Measurements from ENCODE around the gene SLC28A3.

Gene SLC28A3

GRCh38 chr9:84318981-84319380 is 21.6 kb downstream of the SLC28A3 start:
- no peak for DNase-seq (ENCODE audit: low read depth)
- H3K4me3 ChIP-seq (ENCODE audit: low read depth, low read length): no peak overlapping the region
- TF ChIP-seq CTCF (conservative IDR thresholded peaks at IDR 0.05; ENCODE audit: low read depth, low read length): no peak

GRCh38 chr9:84317563-84317962 is 23.0 kb downstream of the SLC28A3 start:
- no peak for DNase-seq (ENCODE audit: low read depth)
- no peak overlapping the region for H3K4me3 ChIP-seq (ENCODE audit: low read depth, low read length)

GRCh38 chr9:84315278-84315877 is 25.2 kb downstream of the SLC28A3 start:
- H3K4me3 ChIP-seq (ENCODE audit: low read depth, low read length): no peak overlapping the region
- peak; percentile 87 for TF ChIP-seq CTCF (conservative IDR thresholded peaks at IDR 0.05; ENCODE audit: low read depth, low read length)
- DNase-seq (ENCODE audit: low read depth): peak; percentile 81

More at GRCh38 chr9:84317563-84317962, 23.0 kb downstream of the SLC28A3 start:
- TF ChIP-seq CTCF (conservative IDR thresholded peaks at IDR 0.05; ENCODE audit: low read depth, low read length): peak; percentile 42

GRCh38 chr9:84314306-84314705 is 26.3 kb downstream of the SLC28A3 start:
- no peak for DNase-seq (ENCODE audit: low read depth)
- no peak for TF ChIP-seq CTCF (conservative IDR thresholded peaks at IDR 0.05; ENCODE audit: low read depth, low read length)
- no peak overlapping the region for H3K4me3 ChIP-seq (ENCODE audit: low read depth, low read length)

GRCh38 chr9:84310883-84311282 is 29.7 kb downstream of the SLC28A3 start:
- TF ChIP-seq CTCF (conservative IDR thresholded peaks at IDR 0.05; ENCODE audit: low read depth, low read length): no peak
- no peak overlapping the region for H3K4me3 ChIP-seq (ENCODE audit: low read depth, low read length)
- DNase-seq (ENCODE audit: low read depth): no peak

GRCh38 chr9:84305497-84306131 is 34.9 kb downstream of the SLC28A3 start:
- H3K4me3 ChIP-seq (ENCODE audit: low read depth, low read length): no peak overlapping the region
- no peak for TF ChIP-seq CTCF (conservative IDR thresholded peaks at IDR 0.05; ENCODE audit: low read depth, low read length)
- DNase-seq (ENCODE audit: low read depth): no peak

- DNase-seq (ENCODE audit: low read depth): no peak
- H3K4me3 ChIP-seq (ENCODE audit: low read depth, low read length): no peak overlapping the region
- TF ChIP-seq CTCF (conservative IDR thresholded peaks at IDR 0.05; ENCODE audit: low read depth, low read length): no peak
Measured at GRCh38 chr9:84304166-84304565, 36.4 kb downstream of the SLC28A3 start.

Data from choroid plexus epithelial cell (primary cell).